Measurements from ENCODE around the gene OR2T1. TPM values are rescaled to one million over a fixed set of nuclear protein-coding genes. Genes with fewer than 3 reads are reported as not detected.
"Not testable (repeated sequence)": the region's sequence is repeated elsewhere in the genome, so short reads cannot be mapped to it uniquely, and the experiment has no call there.

OR2T1 gene
- total RNA-seq, 2 experiments from 2014 or later, result not detected

DNA sequence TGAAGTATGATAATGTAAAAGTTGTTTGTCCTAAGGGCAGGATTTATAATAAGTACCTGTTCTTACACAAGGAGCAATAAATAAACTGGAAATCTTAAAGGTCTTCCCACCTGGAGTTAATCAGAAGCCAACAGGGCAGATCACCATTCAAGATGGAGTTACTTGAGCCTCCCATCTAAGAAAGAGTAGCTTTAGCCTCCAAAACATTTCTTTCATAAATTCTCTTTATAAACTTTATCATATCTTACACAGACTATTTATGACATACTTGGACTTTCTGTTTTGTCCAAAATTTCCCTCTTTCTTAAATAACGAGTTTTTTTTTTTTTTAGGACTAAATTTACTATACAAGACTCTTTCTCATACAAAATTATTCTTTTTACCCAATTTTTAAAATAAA, 18.5 kb downstream of the OR2T1 start:
- ChIA-PET CTCF (ENCODE audit: unreplicated experiment) (no interaction called here), POLR2A (no interaction called here)
- H3K4me1 ChIP-seq (ENCODE audit: insufficient read depth, low read length, poor library complexity, severe bottlenecking), result no peaks in the 10 kb centered on the region
- peaks cover 6% of the 10 kb centered on the region; the same call in 1 of the 2 replicates for H3K9me3 ChIP-seq (ENCODE audit: low read length)
- no peak overlapping the region for H3K4me3 ChIP-seq (ENCODE audit: low read depth, low read length, poor library complexity, severe bottlenecking)
- H2AFZ ChIP-seq (ENCODE audit: low read length), result no peak overlapping the region
- H3K9me2 ChIP-seq (ENCODE audit: insufficient read depth, low read length), result no peaks in the 10 kb centered on the region
- BruUV-seq (replicated peaks), result no TSS peak
- no peak overlapping the region for H3K4me2 ChIP-seq (ENCODE audit: low read length)
- intact Hi-C loops (cut with micrococcal nuclease; ENCODE audit: unreplicated experiment), result no loop called here
- H4K20me1 ChIP-seq (ENCODE audit: insufficient read depth, low read length), result no peaks in the 10 kb centered on the region
- TF ChIP-seq, protein P1, sequence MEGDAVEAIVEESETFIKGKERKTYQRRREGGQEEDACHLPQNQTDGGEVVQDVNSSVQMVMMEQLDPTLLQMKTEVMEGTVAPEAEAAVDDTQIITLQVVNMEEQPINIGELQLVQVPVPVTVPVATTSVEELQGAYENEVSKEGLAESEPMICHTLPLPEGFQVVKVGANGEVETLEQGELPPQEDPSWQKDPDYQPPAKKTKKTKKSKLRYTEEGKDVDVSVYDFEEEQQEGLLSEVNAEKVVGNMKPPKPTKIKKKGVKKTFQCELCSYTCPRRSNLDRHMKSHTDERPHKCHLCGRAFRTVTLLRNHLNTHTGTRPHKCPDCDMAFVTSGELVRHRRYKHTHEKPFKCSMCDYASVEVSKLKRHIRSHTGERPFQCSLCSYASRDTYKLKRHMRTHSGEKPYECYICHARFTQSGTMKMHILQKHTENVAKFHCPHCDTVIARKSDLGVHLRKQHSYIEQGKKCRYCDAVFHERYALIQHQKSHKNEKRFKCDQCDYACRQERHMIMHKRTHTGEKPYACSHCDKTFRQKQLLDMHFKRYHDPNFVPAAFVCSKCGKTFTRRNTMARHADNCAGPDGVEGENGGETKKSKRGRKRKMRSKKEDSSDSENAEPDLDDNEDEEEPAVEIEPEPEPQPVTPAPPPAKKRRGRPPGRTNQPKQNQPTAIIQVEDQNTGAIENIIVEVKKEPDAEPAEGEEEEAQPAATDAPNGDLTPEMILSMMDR (conservative IDR thresholded peaks at IDR 0.05; ENCODE audit: low read length), result no peak
- no peak for TF ChIP-seq EZH2phosphoT487 (IDR thresholded peaks at IDR 0.05; ENCODE audit: borderline replicate concordance, low read depth, low read length)
- DNase-seq (ENCODE audit: low spot score), result peak; percentile 8
- H3K36me3 ChIP-seq (ENCODE audit: insufficient read depth, low read length), result no peaks in the 10 kb centered on the region
- no peaks in the 10 kb centered on the region for H3K79me2 ChIP-seq (ENCODE audit: insufficient read depth, low read depth, low read length)
- H3K27ac ChIP-seq (ENCODE audit: low read depth, low read length, poor library complexity, severe bottlenecking), result no peak overlapping the region

DNA sequence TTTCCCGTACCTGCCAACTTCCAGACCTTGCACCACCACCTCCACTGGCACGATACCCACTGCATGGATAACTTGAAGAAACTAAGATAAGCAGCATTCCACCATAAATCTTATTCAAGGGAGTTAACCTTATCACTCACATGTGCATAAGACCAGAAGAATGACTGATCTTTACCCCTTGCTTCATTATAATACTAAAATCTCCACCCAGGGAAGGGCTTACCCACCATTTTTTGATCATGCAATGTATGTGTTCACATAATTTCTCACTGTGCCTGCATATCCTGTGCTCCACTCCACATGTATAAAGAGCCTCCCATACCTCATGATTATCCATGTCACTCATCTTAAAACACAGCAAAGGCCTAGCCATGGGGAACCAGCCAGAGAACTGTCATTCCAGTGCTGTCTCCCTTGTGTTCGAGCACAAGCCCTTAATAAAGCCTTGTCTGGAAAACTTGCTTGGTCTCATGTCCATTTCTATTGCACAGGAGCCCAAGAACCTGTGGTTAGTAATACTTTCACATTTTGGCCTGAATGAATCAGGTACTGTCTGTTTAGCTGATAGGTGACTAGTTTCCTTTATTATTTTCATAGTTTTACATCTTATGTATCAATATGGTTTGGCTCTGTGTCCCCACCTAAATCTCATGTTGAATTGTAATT, 24.8 kb downstream of the OR2T1 start:
- H2AFZ ChIP-seq (ENCODE audit: low read length); DNase-seq (ENCODE audit: low spot score): not testable (repeated sequence)

DNA sequence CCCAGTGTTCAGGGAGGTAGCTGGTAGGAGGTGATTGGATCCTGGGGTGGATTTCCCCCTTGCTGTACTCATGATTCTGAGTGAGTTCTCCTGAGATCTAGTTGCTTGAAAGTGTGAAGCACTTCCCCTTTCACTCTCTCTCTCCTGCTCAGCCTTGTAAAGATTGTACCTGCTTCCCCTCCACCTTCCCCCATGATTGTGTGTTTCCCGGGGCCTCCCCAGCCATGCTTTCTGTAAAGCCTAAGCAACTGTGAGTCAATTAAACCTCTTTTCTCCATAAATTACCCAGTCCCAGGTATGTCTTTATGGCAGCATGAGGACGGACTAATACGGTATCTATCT, 25.3 kb downstream of the OR2T1 start:
- H4K20me1 ChIP-seq (ENCODE audit: insufficient read depth, low read length); H3K36me3 ChIP-seq (ENCODE audit: insufficient read depth, low read length); H3K4me3 ChIP-seq (ENCODE audit: low read depth, low read length, poor library complexity, severe bottlenecking); H3K9me2 ChIP-seq (ENCODE audit: insufficient read depth, low read length); H3K27ac ChIP-seq (ENCODE audit: low read depth, low read length, poor library complexity, severe bottlenecking); intact Hi-C loops (cut with micrococcal nuclease; ENCODE audit: unreplicated experiment); H3K4me1 ChIP-seq (ENCODE audit: insufficient read depth, low read length, poor library complexity, severe bottlenecking); H3K9me3 ChIP-seq (ENCODE audit: low read length); H3K79me2 ChIP-seq (ENCODE audit: insufficient read depth, low read depth, low read length); CTCF ChIA-PET (ENCODE audit: unreplicated experiment); DNase-seq (ENCODE audit: low spot score); BruUV-seq (replicated peaks); H2AFZ ChIP-seq (ENCODE audit: low read length); POLR2A ChIA-PET; H3K4me2 ChIP-seq (ENCODE audit: low read length): not testable (repeated sequence)

More for the DNA sequence above, 24.8 kb downstream of the OR2T1 start:
- H4K20me1 ChIP-seq (ENCODE audit: insufficient read depth, low read length); CTCF ChIA-PET (ENCODE audit: unreplicated experiment); H3K4me1 ChIP-seq (ENCODE audit: insufficient read depth, low read length, poor library complexity, severe bottlenecking); POLR2A ChIA-PET; H3K4me2 ChIP-seq (ENCODE audit: low read length); H3K4me3 ChIP-seq (ENCODE audit: low read depth, low read length, poor library complexity, severe bottlenecking); intact Hi-C loops (cut with micrococcal nuclease; ENCODE audit: unreplicated experiment); H3K27ac ChIP-seq (ENCODE audit: low read depth, low read length, poor library complexity, severe bottlenecking); BruUV-seq (replicated peaks); H3K79me2 ChIP-seq (ENCODE audit: insufficient read depth, low read depth, low read length); H3K9me2 ChIP-seq (ENCODE audit: insufficient read depth, low read length); H3K36me3 ChIP-seq (ENCODE audit: insufficient read depth, low read length); H3K9me3 ChIP-seq (ENCODE audit: low read length): not testable (repeated sequence)

DNA sequence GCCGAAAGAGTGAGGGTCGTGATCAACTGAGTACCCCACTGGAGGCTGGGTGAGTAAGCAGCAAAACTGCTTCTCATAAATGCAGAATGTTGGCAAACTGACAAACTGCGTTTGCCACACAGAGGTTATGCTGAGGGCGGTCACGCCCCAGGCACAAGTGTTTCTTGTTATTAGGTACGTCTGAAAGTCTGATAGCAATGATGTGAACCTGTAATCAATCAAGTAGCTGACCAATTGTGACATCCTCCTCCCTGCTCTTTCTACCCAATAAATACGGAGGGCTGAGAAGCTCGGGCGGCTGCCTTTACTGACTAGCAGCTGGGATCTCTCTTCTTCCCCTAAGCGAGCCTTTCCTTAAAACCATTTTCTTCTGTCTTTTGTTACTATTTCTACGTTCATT, 28.8 kb downstream of the OR2T1 start:
- intact Hi-C loops (cut with micrococcal nuclease; ENCODE audit: unreplicated experiment); H3K79me2 ChIP-seq (ENCODE audit: insufficient read depth, low read depth, low read length); H3K9me2 ChIP-seq (ENCODE audit: insufficient read depth, low read length); H4K20me1 ChIP-seq (ENCODE audit: insufficient read depth, low read length); DNase-seq (ENCODE audit: low spot score); BruUV-seq (replicated peaks); H3K4me3 ChIP-seq (ENCODE audit: low read depth, low read length, poor library complexity, severe bottlenecking); H3K4me1 ChIP-seq (ENCODE audit: insufficient read depth, low read length, poor library complexity, severe bottlenecking); CTCF ChIA-PET (ENCODE audit: unreplicated experiment); H2AFZ ChIP-seq (ENCODE audit: low read length); H3K36me3 ChIP-seq (ENCODE audit: insufficient read depth, low read length); H3K27ac ChIP-seq (ENCODE audit: low read depth, low read length, poor library complexity, severe bottlenecking); POLR2A ChIA-PET; H3K4me2 ChIP-seq (ENCODE audit: low read length); H3K9me3 ChIP-seq (ENCODE audit: low read length): not testable (repeated sequence)

DNA sequence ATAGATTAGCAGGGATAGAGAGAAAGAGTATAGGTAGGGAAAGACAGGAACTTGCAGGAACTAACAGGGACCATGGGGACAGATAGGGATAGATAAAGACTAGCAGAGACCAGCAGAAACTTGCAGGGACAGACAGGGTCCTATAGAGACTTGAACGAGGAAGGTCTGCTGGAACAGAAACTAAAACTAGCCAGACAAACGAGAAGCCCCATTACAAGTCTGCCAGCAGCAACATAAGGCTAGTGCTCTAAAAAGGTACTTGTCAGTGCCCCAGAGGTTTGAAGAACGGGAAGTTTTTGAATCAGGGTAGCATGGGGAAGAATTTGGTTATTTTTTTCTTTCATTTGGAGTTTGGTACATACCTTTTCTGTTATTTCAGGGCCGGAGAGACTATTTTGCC, 29.4 kb downstream of the OR2T1 start:
- H3K4me2 ChIP-seq (ENCODE audit: low read length); H3K36me3 ChIP-seq (ENCODE audit: insufficient read depth, low read length); DNase-seq (ENCODE audit: low spot score); H2AFZ ChIP-seq (ENCODE audit: low read length); CTCF ChIA-PET (ENCODE audit: unreplicated experiment); H4K20me1 ChIP-seq (ENCODE audit: insufficient read depth, low read length); H3K9me3 ChIP-seq (ENCODE audit: low read length); H3K9me2 ChIP-seq (ENCODE audit: insufficient read depth, low read length); H3K4me1 ChIP-seq (ENCODE audit: insufficient read depth, low read length, poor library complexity, severe bottlenecking); POLR2A ChIA-PET; H3K79me2 ChIP-seq (ENCODE audit: insufficient read depth, low read depth, low read length); intact Hi-C loops (cut with micrococcal nuclease; ENCODE audit: unreplicated experiment); H3K27ac ChIP-seq (ENCODE audit: low read depth, low read length, poor library complexity, severe bottlenecking); BruUV-seq (replicated peaks); H3K4me3 ChIP-seq (ENCODE audit: low read depth, low read length, poor library complexity, severe bottlenecking): not testable (repeated sequence)

DNA sequence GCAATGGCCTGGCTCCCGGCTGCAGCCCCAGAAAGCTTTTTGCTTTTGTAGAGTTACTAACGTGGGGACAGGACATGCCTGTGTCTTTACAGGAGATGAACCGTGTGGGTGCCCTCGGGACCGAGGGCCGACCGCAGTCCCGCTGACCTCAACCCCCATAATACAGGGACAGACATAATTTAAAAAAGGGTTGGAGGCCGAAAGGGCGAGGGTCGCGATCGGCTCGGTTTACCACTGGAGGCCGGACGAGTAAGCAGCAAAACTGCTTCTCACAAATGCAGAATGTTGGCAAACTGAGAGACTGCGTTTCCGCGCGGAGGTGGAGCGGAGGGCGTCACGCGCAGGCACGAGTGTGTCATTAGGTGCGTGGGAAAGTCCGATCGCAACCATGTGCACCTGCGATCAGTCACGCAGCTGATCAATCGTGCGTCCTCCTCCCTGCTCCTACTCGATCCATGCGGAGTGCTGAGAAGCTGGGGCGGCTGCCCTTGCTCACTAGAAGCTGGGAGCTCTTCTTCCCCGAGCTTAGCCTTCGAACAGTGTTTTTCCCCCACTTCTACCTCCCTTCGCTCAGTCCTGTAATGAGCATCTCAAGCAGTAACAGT, 31.1 kb downstream of the OR2T1 start:
- POLR2A ChIA-PET; H3K4me2 ChIP-seq (ENCODE audit: low read length); H3K27ac ChIP-seq (ENCODE audit: low read depth, low read length, poor library complexity, severe bottlenecking); H4K20me1 ChIP-seq (ENCODE audit: insufficient read depth, low read length); DNase-seq (ENCODE audit: low spot score); intact Hi-C loops (cut with micrococcal nuclease; ENCODE audit: unreplicated experiment); H3K36me3 ChIP-seq (ENCODE audit: insufficient read depth, low read length); CTCF ChIA-PET (ENCODE audit: unreplicated experiment); H3K79me2 ChIP-seq (ENCODE audit: insufficient read depth, low read depth, low read length); BruUV-seq (replicated peaks); H3K4me1 ChIP-seq (ENCODE audit: insufficient read depth, low read length, poor library complexity, severe bottlenecking); H3K4me3 ChIP-seq (ENCODE audit: low read depth, low read length, poor library complexity, severe bottlenecking); H3K9me3 ChIP-seq (ENCODE audit: low read length); H2AFZ ChIP-seq (ENCODE audit: low read length); H3K9me2 ChIP-seq (ENCODE audit: insufficient read depth, low read length): not testable (repeated sequence)
